Gastrocnemius medialis (tissue), 4 donors: ENCODE data around the gene RAD21L1. TPM values are rescaled to one million over a fixed set of nuclear protein-coding genes. Genes with fewer than 3 reads are reported as not detected.

Experiments used
- ATAC-seq, 2 donors: fragments of 150-250 bp; one replicate each; pipeline ENCODE4 v1.9.1; 2016
- DNase-seq, 2 donors: peaks; one replicate each; pipeline ENCODE4 v3.0.0-alpha.2; 2019
- H3K27ac ChIP-seq, 4 donors: fragments of 200-600 bp; sonication (generic); 1 replicate in 1 of 4; 2 replicates in 3 of 4; pipeline ENCODE4 v1.5.1; 2016 to 2018; ENCODE audit warnings: mild to moderate bottlenecking in 2 of 4, moderate library complexity in 1 of 4
- H3K27me3 ChIP-seq, 3 donors: fragments of 200-600 bp; sonication (generic) in 2 of 3; 1 replicate in 1 of 3; 2 replicates in 2 of 3; pipeline versions ENCODE4 v1.5.1 to v1.6.0; 2016 to 2019; ENCODE audit warnings: mild to moderate bottlenecking in 1 of 3, moderate library complexity in 1 of 3
- H3K36me3 ChIP-seq, 2 donors: fragments of 200-600 bp; sonication (generic) in 1 of 2; one replicate each; pipeline ENCODE4 v1.5.1; 2017 to 2018
- H3K4me1 ChIP-seq, 2 donors: fragments of 200-600 bp; sonication (generic) in 1 of 2; one replicate each; pipeline ENCODE4 v1.5.1; 2016 to 2017; ENCODE audit warnings: mild to moderate bottlenecking in 2 of 2
- H3K4me3 ChIP-seq, 4 donors: fragments of 200-600 bp; sonication (generic) in 3 of 4; 1 replicate in 1 of 4; 2 replicates in 3 of 4; pipeline ENCODE4 v1.5.1; 2016 to 2019; ENCODE audit warnings: mild to moderate bottlenecking in 2 of 4
- H3K9me3 ChIP-seq, 3 donors: fragments of 200-600 bp; sonication (generic) in 2 of 3; 1 replicate in 1 of 3; 2 replicates in 2 of 3; pipeline ENCODE4 v1.5.1; 2016 to 2019
- CTCF ChIP-seq, 5 experiments: fragments of 450-650 bp in 3 of 5; fragments of 200-600 bp in 2 of 5; sonication (generic) in 2 of 5; IDR thresholded peaks in 4 of 5; conservative IDR thresholded peaks in 1 of 5; 1 replicate in 4 of 5; 2 replicates in 1 of 5; pipeline ENCODE4 v1.5.1; 2016 to 2019; ENCODE audit warnings: antibody characterized with exemption in 5 of 5, mild to moderate bottlenecking in 3 of 5, moderate library complexity in 3 of 5
- POLR2A ChIP-seq, 2 donors: fragments of 450-650 bp; IDR thresholded peaks; one replicate each; pipeline ENCODE4 v1.6.1; 2017; ENCODE audit warnings: antibody characterized with exemption in 2 of 2, mild to moderate bottlenecking in 2 of 2, moderate library complexity in 2 of 2
- in situ Hi-C, 4 donors: fragments of 200-750 bp; cut with MboI; loops; one replicate each; pipeline versions ENCODE4 v1.15.0 to v1.8.0; 2017; ENCODE audit warnings: low sequenced_read_pairs in 4 of 4
- intact Hi-C: fragments of 100-400 bp; cut with DNase I; formaldehyde crosslinking; loops from one replicate; pipeline ENCODE4 v1.15.1; 2023; ENCODE audit warnings: low total_unique reads
- total RNA-seq, 4 donors: library from RNA; depleted of rRNA; stranded (reverse); fragments of >200 nt; gene quantifications; one replicate each; pipeline versions ENCODE4 v1.1.0 to v1.2.3, GENCODE V29; 2016

Gene RAD21L1
- total RNA-seq, 4 donors from 2014 or later, result 0.18 TPM; not detected in 3

DNA sequence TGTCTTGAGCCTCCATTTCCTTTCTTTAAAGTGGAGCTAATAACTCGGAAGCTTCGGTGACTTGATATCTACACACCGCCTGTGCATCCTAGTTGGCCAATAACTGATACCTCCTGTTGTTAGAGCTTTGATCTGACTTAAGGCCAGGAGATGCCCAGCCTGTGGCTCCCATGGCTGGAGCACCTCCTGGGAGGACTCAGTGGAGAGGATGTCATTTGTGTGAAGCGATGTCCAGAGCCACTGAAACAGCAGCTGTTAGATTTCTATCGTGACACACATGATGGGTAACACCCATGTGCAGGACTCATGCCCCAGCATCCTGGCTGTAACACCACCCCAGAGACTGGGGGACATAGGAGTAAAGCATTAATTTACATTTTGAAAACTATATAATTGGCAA lies 72.3 kb downstream of the RAD21L1 start:
- Histone ChIP-seq H3K36me3 (no peaks in the 10 kb centered on the region), H3K27me3 (no peaks in the 10 kb centered on the region), H3K27ac (no peak overlapping the region), H3K4me3 (no peak overlapping the region), H3K9me3 (no peaks in the 10 kb centered on the region), H3K4me1 (no peaks in the 10 kb centered on the region)
- intact Hi-C loops, result no loop called here
- ATAC-seq (no peak), DNase-seq (no peak)
- in situ Hi-C loops, result no loop called here
- TF ChIP-seq POLR2A (IDR thresholded peaks at IDR 0.05), result no peak
- TF ChIP-seq CTCF (IDR thresholded peaks at IDR 0.05 in 4 of 5, conservative IDR thresholded peaks at IDR 0.05 in 1 of 5), result no peak

DNA sequence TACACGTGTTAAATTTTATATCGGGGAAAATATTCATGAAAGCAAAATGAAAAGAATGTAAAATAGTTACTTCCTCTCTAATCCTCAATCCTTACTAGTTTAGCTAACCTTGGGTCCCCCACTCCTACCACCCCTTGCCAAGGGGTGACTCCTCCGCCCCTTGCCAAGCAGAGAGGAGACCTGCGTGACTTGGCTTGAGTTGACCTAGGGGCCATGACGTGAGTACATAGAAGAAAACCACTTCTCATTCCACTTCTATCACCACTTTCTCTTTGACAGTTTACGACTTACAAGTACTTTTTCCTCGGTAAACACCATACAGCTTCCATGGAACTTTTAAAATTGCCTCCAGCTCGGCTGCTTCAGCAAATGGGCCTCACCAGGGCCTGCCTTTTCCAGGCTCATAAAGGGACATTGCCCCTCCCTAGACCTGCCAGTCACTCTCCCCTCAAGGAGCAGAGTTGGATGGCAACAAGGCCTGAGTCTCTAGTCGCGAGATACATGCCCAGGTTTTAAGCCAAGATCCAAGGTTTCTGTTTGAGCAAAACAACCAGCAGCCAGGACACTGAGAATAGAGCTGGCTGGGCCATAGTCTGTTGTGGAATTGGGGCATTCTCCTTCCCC lies 73.2 kb downstream of the RAD21L1 start:
- TF ChIP-seq POLR2A (IDR thresholded peaks at IDR 0.05) (no peak), CTCF (IDR thresholded peaks at IDR 0.05 in 4 of 5, conservative IDR thresholded peaks at IDR 0.05 in 1 of 5) (no peak)
- intact Hi-C loops (no loop called here), in situ Hi-C loops (no loop called here)
- H3K4me3 ChIP-seq, result no peak overlapping the region
- H3K27ac ChIP-seq, result no peak overlapping the region
- no peaks in the 10 kb centered on the region for H3K27me3 ChIP-seq
- H3K4me1 ChIP-seq, result no peaks in the 10 kb centered on the region
- H3K9me3 ChIP-seq, result no peaks in the 10 kb centered on the region
- ATAC-seq (no peak), DNase-seq (no peak)
- H3K36me3 ChIP-seq, result no peaks in the 10 kb centered on the region

- TF ChIP-seq POLR2A (IDR thresholded peaks at IDR 0.05) (no peak), CTCF (IDR thresholded peaks at IDR 0.05 in 4 of 5, conservative IDR thresholded peaks at IDR 0.05 in 1 of 5) (no peak)
- Histone ChIP-seq H3K27me3 (no peaks in the 10 kb centered on the region), H3K4me3 (no peak overlapping the region), H3K9me3 (no peaks in the 10 kb centered on the region), H3K27ac (no peak overlapping the region), H3K4me1 (no peaks in the 10 kb centered on the region), H3K36me3 (no peaks in the 10 kb centered on the region)
- intact Hi-C loops (no loop called here), in situ Hi-C loops (no loop called here)
- ATAC-seq (no peak), DNase-seq (no peak)
Measured at GRCh38 chr20:1299522-1299921, 73.7 kb downstream of the RAD21L1 start.

- Histone ChIP-seq H3K4me1 (no peaks in the 10 kb centered on the region), H3K27me3 (no peaks in the 10 kb centered on the region), H3K4me3 (no peak overlapping the region), H3K9me3 (no peaks in the 10 kb centered on the region), H3K36me3 (no peaks in the 10 kb centered on the region), H3K27ac (no peak overlapping the region)
- in situ Hi-C loops, result no loop called here
- ATAC-seq (no peak), DNase-seq (no peak)
- intact Hi-C loops, result no loop called here
- no peak for TF ChIP-seq CTCF (IDR thresholded peaks at IDR 0.05 in 4 of 5, conservative IDR thresholded peaks at IDR 0.05 in 1 of 5)
- TF ChIP-seq POLR2A (IDR thresholded peaks at IDR 0.05), result no peak
Measured at GRCh38 chr20:1300083-1300840, 74.4 kb downstream of the RAD21L1 start.
